Thyroid gland (tissue), 4 donors: ENCODE results near the gene CLEC11A.

Experiments used
- CTCF ChIP-seq, 6 experiments: fragments of 200-600 bp in 3 of 6; fragments of 450-650 bp in 3 of 6; sonication (generic) in 3 of 6; IDR thresholded peaks; one replicate each; pipeline ENCODE4 v1.5.1; 2016 to 2019; ENCODE audit warnings: antibody characterized with exemption in 6 of 6, mild to moderate bottlenecking in 2 of 6, inconsistent platforms in 1 of 6, moderate library complexity in 1 of 6
- POLR2A ChIP-seq, 2 donors: fragments of 450-650 bp; IDR thresholded peaks; one replicate each; pipeline ENCODE4 v1.6.1; 2017; ENCODE audit warnings: antibody characterized with exemption in 2 of 2, mild to moderate bottlenecking in 2 of 2, moderate library complexity in 1 of 2

DNA sequence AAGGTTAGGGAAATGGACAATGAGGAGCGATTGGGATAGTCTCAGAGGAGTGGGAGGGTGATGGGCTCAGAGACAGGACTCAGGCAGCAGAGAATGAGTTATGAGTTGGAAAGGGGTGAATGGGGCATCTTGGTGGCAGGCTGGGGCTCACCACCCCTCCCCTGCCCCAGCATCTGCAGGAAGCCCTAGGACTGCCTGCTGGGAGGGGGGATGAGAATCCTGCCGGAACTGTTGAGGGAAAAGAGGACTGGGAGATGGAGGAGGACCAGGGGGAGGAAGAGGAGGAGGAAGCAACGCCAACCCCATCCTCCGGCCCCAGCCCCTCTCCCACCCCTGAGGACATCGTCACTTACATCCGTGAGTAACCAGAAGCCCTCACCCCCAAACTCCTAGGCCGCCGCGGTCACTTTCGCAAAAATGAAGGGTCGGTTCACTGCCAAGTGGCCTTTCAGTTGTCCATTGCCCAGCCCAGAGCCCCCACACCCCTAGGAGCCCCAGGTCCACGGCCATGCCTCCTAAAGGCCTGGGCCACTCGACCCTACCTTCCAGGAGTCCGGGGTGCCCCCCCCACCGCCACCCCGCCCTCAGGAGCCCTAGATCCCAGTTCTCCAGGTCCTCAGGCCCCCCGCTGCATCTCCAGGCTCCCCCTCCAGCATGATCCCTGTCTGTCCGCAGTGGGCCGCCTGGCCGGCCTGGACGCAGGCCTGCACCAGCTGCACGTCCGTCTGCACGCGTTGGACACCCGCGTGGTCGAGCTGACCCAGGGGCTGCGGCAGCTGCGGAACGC, 764 bp downstream of the CLEC11A start:
- no peak for TF ChIP-seq CTCF (IDR thresholded peaks at IDR 0.05)
- TF ChIP-seq POLR2A (IDR thresholded peaks at IDR 0.05): no peak
